Astrocyte (in vitro differentiated cells and primary cell): ENCODE measurements around the gene GRID2. TPM values are rescaled to one million over a fixed set of nuclear protein-coding genes. Genes with fewer than 3 reads are reported as not detected.

ENCODE experiments used
- DNase-seq: peaks from one replicate; pipeline ENCODE4 v3.0.0-alpha.2; 2010; ENCODE audit warnings: low read depth
- FAIRE-seq: peaks from 2 replicates; lab custom pipeline; 2011; peaks lifted over from hg19 to GRCh38; lab: Jason Lieb, UNC
- H2AFZ ChIP-seq: 2 replicates; pipeline ENCODE4 v1.6.0; 2012; ENCODE audit warnings: low read depth, low read length, inconsistent platforms
- H3K27ac ChIP-seq: 2 replicates; pipeline ENCODE4 v1.5.1; 2011; ENCODE audit warnings: low read depth, low read length, inconsistent platforms
- H3K27me3 ChIP-seq: 2 replicates; pipeline ENCODE4 v1.6.0; 2011; ENCODE audit warnings: low read length, inconsistent platforms; ENCODE audit not compliant: insufficient read depth
- H3K36me3 ChIP-seq: 2 replicates; pipeline ENCODE4 v1.5.1; 2011; ENCODE audit warnings: low read length, inconsistent platforms; ENCODE audit not compliant: insufficient read depth
- H3K4me1 ChIP-seq: 2 replicates; pipeline ENCODE4 v1.5.1; 2011; ENCODE audit warnings: low read length, inconsistent platforms; ENCODE audit not compliant: insufficient read depth
- H3K4me2 ChIP-seq: 2 replicates; pipeline ENCODE4 v1.6.0; 2012; ENCODE audit warnings: low read length, inconsistent platforms
- H3K4me3 ChIP-seq: 2 replicates; pipeline ENCODE4 v1.5.1; 2011; ENCODE audit warnings: low read depth, mild to moderate bottlenecking, low read length, inconsistent platforms; ENCODE audit not compliant: insufficient read depth
- H3K79me2 ChIP-seq: 2 replicates; pipeline ENCODE4 v1.6.0; 2012; ENCODE audit warnings: mild to moderate bottlenecking, low read length, inconsistent platforms; ENCODE audit not compliant: insufficient read depth
- H3K9ac ChIP-seq: 2 replicates; pipeline ENCODE4 v1.6.0; 2012; ENCODE audit warnings: mild to moderate bottlenecking, low read length, inconsistent platforms
- H3K9me3 ChIP-seq: 2 replicates; pipeline ENCODE4 v1.5.1; 2012; ENCODE audit warnings: low read depth, mild to moderate bottlenecking, low read length, inconsistent platforms; ENCODE audit not compliant: insufficient read depth
- H4K20me1 ChIP-seq: 2 replicates; pipeline ENCODE4 v1.6.0; 2012; ENCODE audit warnings: low read length, inconsistent platforms; ENCODE audit not compliant: insufficient read depth
- H3K27ac Mint-ChIP-seq: one replicate; pipeline ENCODE4 v1.8.0; 2021; ENCODE audit warnings: mild to moderate bottlenecking, mixed read lengths; ENCODE audit not compliant: unreplicated experiment
- H3K27me3 Mint-ChIP-seq: one replicate; pipeline ENCODE4 v1.8.0; 2021; ENCODE audit warnings: low read depth, mixed read lengths; ENCODE audit not compliant: unreplicated experiment
- H3K36me3 Mint-ChIP-seq: one replicate; pipeline ENCODE4 v1.8.0; 2021; ENCODE audit warnings: low read depth, mixed read lengths; ENCODE audit not compliant: unreplicated experiment
- H3K4me1 Mint-ChIP-seq: one replicate; pipeline ENCODE4 v1.8.0; 2021; ENCODE audit warnings: low read depth, mixed read lengths; ENCODE audit not compliant: unreplicated experiment
- H3K4me3 Mint-ChIP-seq: one replicate; pipeline ENCODE4 v1.8.0; 2021; ENCODE audit warnings: mild to moderate bottlenecking, moderate library complexity, mixed read lengths; ENCODE audit not compliant: unreplicated experiment
- H3K9me3 Mint-ChIP-seq: one replicate; pipeline ENCODE4 v1.8.0; 2021; ENCODE audit warnings: mild to moderate bottlenecking, mixed read lengths; ENCODE audit not compliant: unreplicated experiment
- CTCF ChIP-seq: IDR thresholded peaks from 2 replicates; pipeline ENCODE4 v1.5.1; 2011; ENCODE audit warnings: low read depth, mild to moderate bottlenecking, inconsistent platforms, low read length, moderate library complexity; ENCODE audit not compliant: insufficient read depth
- EZH2 ChIP-seq: IDR thresholded peaks from 2 replicates; pipeline ENCODE4 v1.6.1; 2012; ENCODE audit warnings: mild to moderate bottlenecking, low read length, inconsistent platforms; ENCODE audit not compliant: insufficient read depth
- total RNA-seq: library from RNA; stranded (reverse); gene quantifications from 2 replicates; pipeline ENCODE4 v1.2.1, GENCODE V29; 2021

GRID2 gene
- total RNA-seq, 1 donor from 2014 or later, result 0.14 TPM

- Histone ChIP-seq H3K4me1 (no peaks in the 10 kb centered on the region), H3K36me3 (no peaks in the 10 kb centered on the region), H3K4me3 (no peak overlapping the region), H3K9me3 (no peaks in the 10 kb centered on the region), H3K27ac (no peak overlapping the region), H3K27me3 (no peaks in the 10 kb centered on the region), H3K4me2 (no peak overlapping the region), H4K20me1 (no peaks in the 10 kb centered on the region), H2AFZ (no peak overlapping the region), H3K9ac (no peak overlapping the region), H3K79me2 (no peaks in the 10 kb centered on the region)
- FAIRE-seq (no peak), DNase-seq (no peak)
- no peaks in the 10 kb centered on the region for H3K36me3 Mint-ChIP-seq
- peaks cover 1% of the 10 kb centered on the region for H3K4me1 Mint-ChIP-seq
- no peak for TF ChIP-seq EZH2
- TF ChIP-seq CTCF, result no peak
- H3K4me3 Mint-ChIP-seq, result no peak overlapping the region
- H3K27me3 Mint-ChIP-seq, result no peaks in the 10 kb centered on the region
- no peaks in the 10 kb centered on the region for H3K9me3 Mint-ChIP-seq
- no peak overlapping the region for H3K27ac Mint-ChIP-seq
Measured at GRCh38 chr4:93540562-93540961, 1236.8 kb downstream of the GRID2 start.

DNA sequence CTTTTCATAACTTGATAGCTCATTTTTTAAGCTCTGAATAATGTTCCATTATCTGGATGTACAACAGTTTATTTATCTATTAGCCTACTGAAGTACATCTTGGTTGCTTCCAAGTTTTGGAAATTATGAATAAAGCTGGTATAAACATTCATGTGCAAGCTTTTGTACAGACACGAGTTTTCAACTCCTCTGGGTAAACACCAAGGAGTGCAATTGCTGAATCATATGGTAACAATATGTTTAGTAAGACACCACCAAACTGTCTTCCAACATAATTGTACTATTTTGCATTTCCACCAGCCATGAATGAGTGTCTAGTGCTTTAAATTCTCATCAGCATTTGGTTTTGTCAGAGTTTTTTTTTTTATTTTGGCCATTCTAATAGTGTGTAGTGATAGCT, 1258.1 kb downstream of the GRID2 start:
- Histone ChIP-seq H3K27me3 (no peaks in the 10 kb centered on the region), H3K4me2 (no peak overlapping the region), H3K36me3 (no peaks in the 10 kb centered on the region), H3K4me3 (no peak overlapping the region), H3K9ac (no peak overlapping the region), H3K27ac (no peak overlapping the region), H4K20me1 (no peaks in the 10 kb centered on the region), H3K79me2 (no peaks in the 10 kb centered on the region), H3K4me1 (no peaks in the 10 kb centered on the region), H2AFZ (no peak overlapping the region), H3K9me3 (no peaks in the 10 kb centered on the region)
- Mint-ChIP-seq H3K27ac (no peak overlapping the region), H3K9me3 (peaks cover 12% of the 10 kb centered on the region), H3K4me1 (no peaks in the 10 kb centered on the region), H3K27me3 (no peaks in the 10 kb centered on the region), H3K36me3 (no peaks in the 10 kb centered on the region), H3K4me3 (no peak overlapping the region)
- DNase-seq (no peak), FAIRE-seq (no peak)
- no peak for TF ChIP-seq CTCF

DNA sequence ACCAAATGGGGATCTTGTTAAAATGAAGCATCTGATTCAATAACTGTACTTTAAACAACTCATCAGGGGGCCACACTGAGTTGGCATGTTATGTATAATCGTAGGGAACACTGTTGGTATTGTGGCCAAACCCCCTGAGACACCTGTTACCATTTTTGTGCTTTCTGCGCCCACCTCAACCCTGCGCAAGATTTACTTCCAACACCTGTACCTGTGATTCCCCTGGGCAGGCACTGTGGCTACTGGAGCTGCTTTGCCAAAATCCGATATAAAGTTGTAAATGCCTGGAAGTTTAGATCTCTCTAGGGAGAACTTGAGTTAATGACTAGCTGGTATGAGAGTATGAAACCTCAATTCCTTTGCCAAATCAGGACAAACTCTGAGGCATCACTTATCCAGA, 1265.0 kb downstream of the GRID2 start:
- H3K79me2 ChIP-seq, result no peaks in the 10 kb centered on the region
- no peaks in the 10 kb centered on the region for H3K27me3 ChIP-seq
- Mint-ChIP-seq H3K27me3 (no peaks in the 10 kb centered on the region), H3K4me3 (no peak overlapping the region), H3K36me3 (no peaks in the 10 kb centered on the region), H3K9me3 (no peaks in the 10 kb centered on the region), H3K27ac (no peak overlapping the region), H3K4me1 (no peaks in the 10 kb centered on the region)
- H3K27ac ChIP-seq, result no peak overlapping the region
- TF ChIP-seq EZH2 (no peak), CTCF (no peak)
- no peak overlapping the region for H3K4me3 ChIP-seq
- H3K9ac ChIP-seq, result no peak overlapping the region
- no peak for DNase-seq
- no peak overlapping the region for H3K4me2 ChIP-seq
- no peak for FAIRE-seq
- H3K4me1 ChIP-seq, result no peaks in the 10 kb centered on the region
- no peaks in the 10 kb centered on the region for H3K9me3 ChIP-seq
- H2AFZ ChIP-seq, result no peak overlapping the region
- H3K36me3 ChIP-seq, result no peaks in the 10 kb centered on the region
- no peaks in the 10 kb centered on the region for H4K20me1 ChIP-seq
